ENCODE data around the gene OSBPL10.

The OSBPL10 gene

GRCh38 chr3:31919528-31919927 is 61.5 kb downstream of the OSBPL10 start:
- DNase-seq: no peak

- DNase-seq: no peak
Measured at GRCh38 chr3:31918179-31919150, 62.6 kb downstream of the OSBPL10 start.

- DNase-seq: no peak
Measured at GRCh38 chr3:31917303-31918005, 63.6 kb downstream of the OSBPL10 start.

GRCh38 chr3:31911643-31912042 is 69.4 kb downstream of the OSBPL10 start:
- no peak for DNase-seq

- no peak for DNase-seq
Measured at GRCh38 chr3:31911124-31911523, 69.9 kb downstream of the OSBPL10 start.

GRCh38 chr3:31909455-31909854 is 71.6 kb downstream of the OSBPL10 start:
- no peak for DNase-seq

GRCh38 chr3:31908391-31909097 is 72.5 kb downstream of the OSBPL10 start:
- DNase-seq: no peak

GRCh38 chr3:31906182-31906581 is 74.9 kb downstream of the OSBPL10 start:
- no peak for DNase-seq

GRCh38 chr3:31903686-31904431 is 77.2 kb downstream of the OSBPL10 start:
- DNase-seq: no peak

GRCh38 chr3:31900583-31900982 is 80.5 kb downstream of the OSBPL10 start:
- no peak for DNase-seq

- no peak for DNase-seq
Measured at GRCh38 chr3:31896648-31897433, 84.2 kb downstream of the OSBPL10 start.

GRCh38 chr3:31896026-31896425 is 85.0 kb downstream of the OSBPL10 start:
- no peak for DNase-seq

GRCh38 chr3:31895471-31895870 is 85.6 kb downstream of the OSBPL10 start:
- DNase-seq: no peak

GRCh38 chr3:31892916-31893573 is 88.0 kb downstream of the OSBPL10 start:
- no peak for DNase-seq

- no peak for DNase-seq
Measured at GRCh38 chr3:31892500-31892899, 88.6 kb downstream of the OSBPL10 start.

- DNase-seq: no peak
Measured at GRCh38 chr3:31891876-31892455, 89.1 kb downstream of the OSBPL10 start.

GRCh38 chr3:31890742-31891469 is 90.2 kb downstream of the OSBPL10 start:
- DNase-seq: no peak

- DNase-seq: no peak
Measured at GRCh38 chr3:31890007-31890406, 91.1 kb downstream of the OSBPL10 start.

- DNase-seq: no peak
Measured at GRCh38 chr3:31885235-31885634, 95.8 kb downstream of the OSBPL10 start.

- DNase-seq: no peak
Measured at GRCh38 chr3:31884251-31884650, 96.8 kb downstream of the OSBPL10 start.

All from stimulated activated CD4-positive, alpha-beta T cell treated with anti-CD3 and anti-CD28 coated beads, Interleukin-4, amount 100 ng/mL, for 4 hours (primary cell).